Measurements from ENCODE around the gene ZNF428. TPM values are rescaled to one million over a fixed set of nuclear protein-coding genes. Genes with fewer than 3 reads are reported as not detected.
"Not testable (repeated sequence)": the region's sequence is repeated elsewhere in the genome, so short reads cannot be mapped to it uniquely, and the experiment has no call there.

ZNF428 gene
- total RNA-seq, 1 donor from 2014 or later: 87.5 TPM

DNA sequence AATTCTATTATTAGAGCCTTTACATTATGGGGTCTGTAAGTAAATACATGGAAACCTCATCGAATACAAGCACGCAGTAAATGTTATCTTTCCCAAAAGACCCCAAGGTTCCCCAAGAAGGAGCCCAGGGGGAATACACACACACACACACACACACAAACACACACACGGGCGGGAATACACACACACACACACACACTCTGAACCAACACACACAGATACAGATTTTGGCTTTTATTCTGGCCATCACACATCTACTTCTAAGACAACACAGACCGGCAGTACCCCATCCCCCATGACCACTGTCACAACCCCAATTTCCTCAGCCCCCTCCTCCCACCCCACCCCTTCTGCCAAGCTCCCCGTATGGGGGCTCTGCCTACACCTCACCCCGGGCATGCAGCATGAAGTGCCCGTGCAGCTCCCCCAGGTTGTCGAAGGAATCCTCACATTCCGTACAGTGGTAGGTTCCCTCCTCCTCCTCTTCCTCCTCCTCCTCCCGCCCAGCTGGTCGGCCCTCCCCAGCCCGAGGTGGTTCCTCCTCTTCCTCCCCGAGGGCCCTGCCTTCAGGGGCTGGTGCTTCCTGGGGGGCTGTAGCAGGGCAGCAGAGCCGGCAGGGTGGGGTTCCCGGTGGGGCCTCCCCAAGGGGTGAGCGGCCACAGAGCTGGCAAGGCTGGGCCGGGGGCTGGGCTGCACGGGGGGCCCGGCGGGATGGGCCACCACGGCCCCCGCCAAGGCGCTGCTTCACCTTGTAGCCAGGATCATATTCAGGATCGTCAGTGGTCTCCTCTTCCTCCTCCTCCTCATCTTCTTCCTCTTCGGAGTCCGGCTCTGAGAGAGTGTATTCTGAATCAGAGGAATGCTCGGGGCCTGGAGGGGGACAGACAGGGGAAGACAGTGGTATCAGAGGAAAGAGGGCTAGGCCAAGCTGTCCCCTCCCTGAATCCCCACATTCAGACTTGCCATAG, 11.9 kb downstream of the ZNF428 start:
- no peak overlapping the region for H3K4me3 Mint-ChIP-seq (ENCODE audit: low read depth)
- H3K9me3 Mint-ChIP-seq (ENCODE audit: low read depth): no peaks in the 10 kb centered on the region
- H3K36me3 Mint-ChIP-seq (ENCODE audit: insufficient read depth): peaks cover 17% of the 10 kb centered on the region
- no peak overlapping the region for H3K27ac Mint-ChIP-seq
- no peaks in the 10 kb centered on the region for H3K4me1 Mint-ChIP-seq (ENCODE audit: low read depth)
- no peak for DNase-seq (ENCODE audit: low spot score, unreplicated experiment)
- H3K27me3 Mint-ChIP-seq: no peaks in the 10 kb centered on the region
- TF ChIP-seq, protein P1, sequence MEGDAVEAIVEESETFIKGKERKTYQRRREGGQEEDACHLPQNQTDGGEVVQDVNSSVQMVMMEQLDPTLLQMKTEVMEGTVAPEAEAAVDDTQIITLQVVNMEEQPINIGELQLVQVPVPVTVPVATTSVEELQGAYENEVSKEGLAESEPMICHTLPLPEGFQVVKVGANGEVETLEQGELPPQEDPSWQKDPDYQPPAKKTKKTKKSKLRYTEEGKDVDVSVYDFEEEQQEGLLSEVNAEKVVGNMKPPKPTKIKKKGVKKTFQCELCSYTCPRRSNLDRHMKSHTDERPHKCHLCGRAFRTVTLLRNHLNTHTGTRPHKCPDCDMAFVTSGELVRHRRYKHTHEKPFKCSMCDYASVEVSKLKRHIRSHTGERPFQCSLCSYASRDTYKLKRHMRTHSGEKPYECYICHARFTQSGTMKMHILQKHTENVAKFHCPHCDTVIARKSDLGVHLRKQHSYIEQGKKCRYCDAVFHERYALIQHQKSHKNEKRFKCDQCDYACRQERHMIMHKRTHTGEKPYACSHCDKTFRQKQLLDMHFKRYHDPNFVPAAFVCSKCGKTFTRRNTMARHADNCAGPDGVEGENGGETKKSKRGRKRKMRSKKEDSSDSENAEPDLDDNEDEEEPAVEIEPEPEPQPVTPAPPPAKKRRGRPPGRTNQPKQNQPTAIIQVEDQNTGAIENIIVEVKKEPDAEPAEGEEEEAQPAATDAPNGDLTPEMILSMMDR (IDR thresholded peaks at IDR 0.05; ENCODE audit: unreplicated experiment): no peak

DNA sequence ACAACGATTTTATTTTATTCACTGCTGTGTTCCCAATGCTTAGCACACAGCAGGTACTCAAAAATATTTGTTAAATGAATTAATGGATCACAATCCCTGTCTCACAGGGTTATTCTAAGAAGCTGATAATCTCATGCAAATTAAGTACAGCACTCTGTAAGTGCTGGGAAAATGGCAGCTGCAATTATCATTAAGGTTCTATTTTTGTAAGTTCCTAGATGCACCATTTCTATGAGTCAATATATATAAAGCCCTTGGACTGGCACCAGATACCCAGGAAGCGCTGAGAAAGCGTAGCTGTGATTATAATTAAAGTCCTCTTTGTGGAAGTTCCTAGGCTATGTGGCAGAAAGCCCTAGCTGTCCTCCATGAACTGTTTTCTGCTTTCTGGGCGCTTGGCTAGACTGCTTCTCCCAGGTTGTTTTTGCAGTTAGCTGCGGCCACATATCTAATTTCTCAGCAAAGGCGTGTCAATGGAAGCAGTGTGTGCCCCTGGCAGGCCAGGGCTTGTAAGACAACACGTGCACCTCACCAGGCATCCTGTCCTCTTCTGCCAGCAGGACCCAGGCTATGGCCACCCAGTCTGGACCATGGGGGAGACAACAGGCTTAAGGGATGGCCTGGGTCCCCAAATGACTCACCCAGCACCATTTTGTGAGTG, 12.7 kb downstream of the ZNF428 start:
- Mint-ChIP-seq H3K4me3 (ENCODE audit: low read depth) (no peak overlapping the region), H3K9me3 (ENCODE audit: low read depth) (no peaks in the 10 kb centered on the region), H3K4me1 (ENCODE audit: low read depth) (no peaks in the 10 kb centered on the region), H3K36me3 (ENCODE audit: insufficient read depth) (peaks cover 11% of the 10 kb centered on the region), H3K27me3 (no peaks in the 10 kb centered on the region), H3K27ac (peak overlapping the region; percentile 33)
- no peak for DNase-seq (ENCODE audit: low spot score, unreplicated experiment)
- TF ChIP-seq, protein P1 (IDR thresholded peaks at IDR 0.05; ENCODE audit: unreplicated experiment): no peak

DNA sequence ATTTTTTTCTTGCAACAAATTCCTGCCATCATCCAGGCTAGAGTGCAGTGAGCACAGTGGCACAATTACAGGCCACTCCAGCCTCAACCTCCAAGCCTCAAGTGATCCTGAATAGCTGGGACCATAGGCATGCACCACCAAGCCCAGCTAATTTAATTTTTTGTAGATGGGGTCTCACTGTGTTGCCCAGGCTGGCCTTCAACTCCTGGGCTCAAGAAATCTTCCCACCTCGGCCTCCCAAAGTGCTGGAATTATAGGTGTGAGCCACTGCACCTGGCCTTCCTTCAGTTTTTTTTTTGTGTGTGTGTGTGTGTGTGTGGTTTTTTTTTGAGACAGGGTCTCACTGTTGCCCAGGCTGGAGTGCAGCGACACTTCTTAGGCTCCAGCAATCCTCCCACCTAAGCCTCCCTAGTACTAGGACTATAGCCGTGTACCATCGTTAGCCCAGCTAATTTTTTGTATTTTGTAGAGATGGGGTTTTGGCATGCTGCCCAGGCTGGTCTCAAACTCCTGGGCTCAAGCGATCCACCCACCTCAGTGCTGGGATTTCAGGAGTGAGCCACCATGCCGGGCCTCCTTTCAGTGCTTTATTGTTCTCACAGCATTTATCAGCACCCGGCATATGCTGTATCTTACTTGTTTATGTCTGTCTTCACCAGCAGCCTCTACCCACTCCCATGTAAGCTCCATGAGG, 13.4 kb downstream of the ZNF428 start:
- H3K4me3 Mint-ChIP-seq (ENCODE audit: low read depth): no peak overlapping the region
- H3K9me3 Mint-ChIP-seq (ENCODE audit: low read depth): no peaks in the 10 kb centered on the region
- TF ChIP-seq, protein P1 (IDR thresholded peaks at IDR 0.05; ENCODE audit: unreplicated experiment): no peak
- DNase-seq (ENCODE audit: low spot score, unreplicated experiment): no peak
- no peak overlapping the region for H3K27ac Mint-ChIP-seq
- no peaks in the 10 kb centered on the region for H3K27me3 Mint-ChIP-seq
- no peaks in the 10 kb centered on the region for H3K4me1 Mint-ChIP-seq (ENCODE audit: low read depth)
- H3K36me3 Mint-ChIP-seq (ENCODE audit: insufficient read depth): peaks cover 10% of the 10 kb centered on the region

DNA sequence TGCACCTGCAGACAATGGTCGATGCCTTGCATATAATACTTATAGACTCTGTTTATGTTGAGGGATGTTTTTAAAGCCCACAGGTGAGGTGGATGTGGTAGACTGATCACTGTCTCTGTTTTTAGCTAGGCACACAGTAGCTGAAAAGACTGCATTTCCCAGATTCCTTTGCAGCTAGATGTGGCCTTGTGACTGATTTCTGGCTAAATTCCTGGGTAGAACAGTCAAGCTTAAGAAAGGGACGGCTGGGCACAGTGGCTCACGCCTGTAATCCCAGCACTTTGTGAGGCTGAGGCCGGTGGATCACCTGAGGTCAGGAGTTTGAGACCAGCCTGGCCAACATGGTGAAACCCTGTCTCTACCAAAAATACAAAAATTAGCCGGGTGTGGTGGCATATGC, 19.1 kb downstream of the ZNF428 start:
- not testable (repeated sequence) for H3K27ac Mint-ChIP-seq; H3K36me3 Mint-ChIP-seq (ENCODE audit: insufficient read depth)

DNA sequence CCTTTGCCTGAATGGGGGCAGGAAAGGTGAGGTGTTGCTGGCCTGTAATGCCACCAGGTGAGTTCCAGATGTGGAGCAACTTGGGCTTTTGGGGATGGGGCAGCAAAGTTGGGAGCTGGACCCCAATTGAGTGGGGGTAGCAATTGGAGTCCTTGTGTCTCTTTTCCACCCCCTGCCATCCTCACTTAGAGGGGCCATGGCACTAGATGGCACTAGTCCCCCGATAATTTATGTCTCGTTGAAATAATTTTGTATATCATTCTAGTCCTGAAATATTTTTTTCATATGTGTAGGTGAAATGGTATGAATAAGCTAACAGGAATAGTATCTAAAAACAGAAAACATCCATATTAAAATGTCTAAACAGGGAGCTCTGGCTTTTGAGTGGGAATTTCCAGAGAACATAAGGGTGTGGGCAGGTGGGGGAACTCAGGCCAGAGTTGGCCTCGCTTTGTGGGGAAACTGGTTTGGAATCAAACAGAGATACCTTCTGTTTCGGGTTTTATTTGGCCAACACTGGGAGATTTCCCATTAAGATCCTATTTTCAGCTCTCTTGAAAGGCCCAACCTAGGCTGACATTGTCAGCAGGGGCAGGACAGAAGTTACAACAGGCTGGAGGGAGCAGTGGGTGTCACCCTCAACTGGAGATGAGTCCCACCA, 19.7 kb downstream of the ZNF428 start:
- no peak for DNase-seq (ENCODE audit: low spot score, unreplicated experiment)
- Mint-ChIP-seq H3K36me3 (ENCODE audit: insufficient read depth) (peaks cover 7% of the 10 kb centered on the region), H3K27ac (no peak overlapping the region), H3K4me1 (ENCODE audit: low read depth) (peaks cover 18% of the 10 kb centered on the region), H3K27me3 (no peaks in the 10 kb centered on the region), H3K9me3 (ENCODE audit: low read depth) (no peaks in the 10 kb centered on the region), H3K4me3 (ENCODE audit: low read depth) (no peak overlapping the region)
- TF ChIP-seq, protein P1 (IDR thresholded peaks at IDR 0.05; ENCODE audit: unreplicated experiment): no peak

More for the DNA sequence above, 19.1 kb downstream of the ZNF428 start:
- not testable (repeated sequence) for H3K27me3 Mint-ChIP-seq; H3K4me3 Mint-ChIP-seq (ENCODE audit: low read depth); DNase-seq (ENCODE audit: low spot score, unreplicated experiment); H3K9me3 Mint-ChIP-seq (ENCODE audit: low read depth)
- peaks cover 18% of the 10 kb centered on the region for H3K4me1 Mint-ChIP-seq (ENCODE audit: low read depth)
